Kidney epithelial cell (primary cell): ENCODE results near the gene FAM174C. TPM values are rescaled to one million over a fixed set of nuclear protein-coding genes. Genes with fewer than 3 reads are reported as not detected.
A peak's percentile ranks its signal among the peaks of the same experiment; 100 is the strongest.

ENCODE experiments used
- DNase-seq: peaks from one replicate; pipeline ENCODE4 v3.0.0-alpha.2; 2010; ENCODE audit warnings: low read depth
- H3K27me3 ChIP-seq: 2 replicates; pipeline ENCODE4 v1.6.0; 2011; ENCODE audit warnings: low read length; ENCODE audit not compliant: control insufficient read depth, insufficient read depth
- H3K36me3 ChIP-seq: 2 replicates; pipeline ENCODE4 v1.5.1; 2011; ENCODE audit warnings: low read length; ENCODE audit not compliant: control insufficient read depth, insufficient read depth
- H3K4me3 ChIP-seq: 2 replicates; pipeline ENCODE4 v1.5.1; 2011; ENCODE audit warnings: low read depth, mild to moderate bottlenecking, control low read depth, low read length
- total RNA-seq: library from RNA; depleted of rRNA; stranded (reverse); fragments of >200 nt; gene quantifications from 2 replicates; pipeline ENCODE4 v1.2.3, GENCODE V29; 2015
- TF ChIP-seq, protein P1 (sequence below): IDR thresholded peaks from 2 replicates; pipeline ENCODE4 v1.5.1; 2011; ENCODE audit warnings: mild to moderate bottlenecking, moderate library complexity, low read length, control low read depth, inconsistent platforms; ENCODE audit not compliant: insufficient read depth, poor library complexity, severe bottlenecking

FAM174C gene
- total RNA-seq, 1 donor from 2014 or later = 75.0 TPM

DNA sequence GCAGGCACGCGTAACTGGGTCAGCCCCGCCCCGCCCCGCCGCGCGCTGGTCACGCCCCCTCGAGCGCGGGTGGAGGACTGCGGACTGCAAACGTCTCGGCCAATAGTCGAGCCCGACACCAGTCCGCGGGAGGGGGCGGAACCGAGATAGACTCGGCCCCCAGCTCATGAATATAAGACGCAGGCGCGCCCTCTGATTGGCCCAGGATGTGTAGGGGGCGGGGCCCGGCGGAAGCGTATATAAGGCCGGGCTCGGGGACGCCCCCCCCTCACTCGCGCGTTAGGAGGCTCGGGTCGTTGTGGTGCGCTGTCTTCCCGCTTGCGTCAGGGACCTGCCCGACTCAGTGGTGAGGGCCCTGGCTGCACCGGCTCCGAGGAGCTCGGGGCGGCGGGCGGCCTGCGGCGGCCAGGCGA, 6.3 kb upstream of the FAM174C start, which contains the start of gene CIRBP:
Gene CIRBP, plus strand, starts transcription at position 268 of the 413 bp plus-strand sequence. CDS start 1,602 bp downstream, outside the sequence.
- TF ChIP-seq, protein P1, sequence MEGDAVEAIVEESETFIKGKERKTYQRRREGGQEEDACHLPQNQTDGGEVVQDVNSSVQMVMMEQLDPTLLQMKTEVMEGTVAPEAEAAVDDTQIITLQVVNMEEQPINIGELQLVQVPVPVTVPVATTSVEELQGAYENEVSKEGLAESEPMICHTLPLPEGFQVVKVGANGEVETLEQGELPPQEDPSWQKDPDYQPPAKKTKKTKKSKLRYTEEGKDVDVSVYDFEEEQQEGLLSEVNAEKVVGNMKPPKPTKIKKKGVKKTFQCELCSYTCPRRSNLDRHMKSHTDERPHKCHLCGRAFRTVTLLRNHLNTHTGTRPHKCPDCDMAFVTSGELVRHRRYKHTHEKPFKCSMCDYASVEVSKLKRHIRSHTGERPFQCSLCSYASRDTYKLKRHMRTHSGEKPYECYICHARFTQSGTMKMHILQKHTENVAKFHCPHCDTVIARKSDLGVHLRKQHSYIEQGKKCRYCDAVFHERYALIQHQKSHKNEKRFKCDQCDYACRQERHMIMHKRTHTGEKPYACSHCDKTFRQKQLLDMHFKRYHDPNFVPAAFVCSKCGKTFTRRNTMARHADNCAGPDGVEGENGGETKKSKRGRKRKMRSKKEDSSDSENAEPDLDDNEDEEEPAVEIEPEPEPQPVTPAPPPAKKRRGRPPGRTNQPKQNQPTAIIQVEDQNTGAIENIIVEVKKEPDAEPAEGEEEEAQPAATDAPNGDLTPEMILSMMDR = no peak
- H3K27me3 ChIP-seq = no peaks in the 10 kb centered on the region
- peak within 1 kb of the TSS; percentile 51 for H3K4me3 ChIP-seq
- peaks cover 4% of the 10 kb centered on the region for H3K36me3 ChIP-seq
- peak; percentile 92 for DNase-seq

DNA sequence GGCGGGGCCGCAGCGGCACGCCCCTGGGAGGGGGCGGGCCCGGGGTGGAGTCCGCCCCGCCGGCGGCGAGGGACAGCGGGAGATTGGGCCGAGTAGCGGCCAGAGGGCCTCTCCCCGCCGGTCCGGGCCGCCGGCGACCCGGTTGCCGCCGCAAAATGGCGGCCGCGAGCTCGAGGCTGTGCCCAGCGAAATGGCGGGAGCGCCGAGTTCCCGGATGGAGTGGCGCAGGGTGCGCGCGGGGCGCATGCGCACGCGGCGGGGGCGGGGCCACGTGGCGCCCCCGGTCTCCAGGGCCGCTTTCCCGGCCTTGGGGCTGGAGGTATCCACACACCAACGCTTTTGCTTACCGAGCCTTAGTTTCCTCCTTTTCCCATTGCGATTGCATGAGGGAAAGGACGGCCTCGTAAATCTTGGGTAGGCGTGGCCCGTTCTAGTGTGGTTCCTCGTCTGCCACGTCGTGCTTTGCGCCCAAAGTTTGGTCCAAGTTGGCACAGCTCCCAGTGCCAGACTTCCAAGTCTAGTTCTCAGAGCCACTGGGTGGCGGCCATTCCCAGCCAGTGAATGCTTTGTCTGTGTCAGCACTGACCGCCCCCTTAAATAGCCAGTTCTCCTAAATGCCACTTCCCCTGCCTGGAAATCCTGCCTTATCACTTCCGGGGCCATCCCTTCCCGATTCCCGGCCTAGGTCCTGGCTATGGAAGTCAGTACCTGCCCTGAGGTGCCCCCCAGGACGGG, 5.7 kb upstream of the FAM174C start:
- TF ChIP-seq, protein P1 = peak; percentile 2
- peaks cover 7% of the 10 kb centered on the region for H3K36me3 ChIP-seq
- no peaks in the 10 kb centered on the region for H3K27me3 ChIP-seq
- peak overlapping the region; percentile 51 for H3K4me3 ChIP-seq
- no peak for DNase-seq

DNA sequence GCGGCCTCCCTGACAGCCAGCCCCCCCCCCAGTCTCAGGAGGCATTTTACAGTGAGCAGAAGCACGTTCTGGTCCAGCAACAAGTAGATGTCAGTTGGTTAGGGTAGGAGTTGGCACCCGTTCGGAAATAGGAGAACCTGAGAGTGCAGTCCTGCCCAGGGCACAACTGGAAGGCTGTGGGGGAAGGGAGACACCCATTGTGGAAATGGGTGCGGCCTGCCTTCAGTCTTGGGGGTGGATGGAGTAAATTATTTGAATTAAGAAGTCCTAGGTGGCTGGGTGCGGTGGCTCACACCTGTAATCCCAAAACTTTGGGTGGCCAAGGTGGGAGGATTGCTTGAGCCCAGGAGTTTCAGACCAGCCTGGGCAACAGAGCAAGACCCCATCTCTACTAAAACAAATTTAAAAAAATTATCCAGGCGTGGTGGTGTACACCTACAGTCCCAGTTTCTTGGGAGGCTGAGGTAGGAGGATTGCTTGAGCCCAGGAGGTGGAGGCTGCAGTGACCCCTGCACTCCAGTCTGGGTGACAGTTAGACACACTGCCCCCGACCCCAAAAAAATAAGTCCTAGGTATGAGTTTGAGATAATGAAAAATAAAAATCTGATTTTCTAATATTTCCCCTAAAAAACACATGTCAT, 5.0 kb upstream of the FAM174C start:
- Histone ChIP-seq H3K36me3 (peaks cover 7% of the 10 kb centered on the region), H3K4me3 (peak overlapping the region; percentile 51), H3K27me3 (no peaks in the 10 kb centered on the region)
- TF ChIP-seq, protein P1 = no peak
- DNase-seq = no peak

DNA sequence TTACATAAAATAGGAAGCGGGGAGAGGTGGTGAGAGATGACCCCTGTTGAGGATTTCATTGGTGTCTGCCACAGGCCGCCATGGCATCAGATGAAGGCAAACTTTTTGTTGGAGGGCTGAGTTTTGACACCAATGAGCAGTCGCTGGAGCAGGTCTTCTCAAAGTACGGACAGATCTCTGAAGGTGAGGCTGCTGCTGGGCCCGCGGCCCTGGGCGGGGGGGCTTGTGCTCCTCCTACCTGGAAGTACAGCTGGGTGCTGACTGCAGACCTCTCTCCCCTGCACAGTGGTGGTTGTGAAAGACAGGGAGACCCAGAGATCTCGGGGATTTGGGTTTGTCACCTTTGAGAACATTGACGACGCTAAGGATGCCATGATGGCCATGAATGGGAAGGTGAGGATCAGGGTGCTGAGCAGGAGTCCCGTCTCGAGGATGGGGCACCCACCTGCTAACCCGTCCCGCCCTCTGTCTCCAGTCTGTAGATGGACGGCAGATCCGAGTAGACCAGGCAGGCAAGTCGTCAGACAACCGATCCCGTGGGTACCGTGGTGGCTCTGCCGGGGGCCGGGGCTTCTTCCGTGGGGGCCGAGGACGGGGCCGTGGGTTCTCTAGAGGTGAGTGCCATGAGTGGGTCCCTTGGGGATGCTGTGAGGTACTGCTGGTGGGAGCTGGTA, 4.3 kb upstream of the FAM174C start:
- DNase-seq = no peak
- Histone ChIP-seq H3K4me3 (peak overlapping the region; percentile 2), H3K36me3 (peaks cover 7% of the 10 kb centered on the region), H3K27me3 (no peaks in the 10 kb centered on the region)
- TF ChIP-seq, protein P1 = no peak

DNA sequence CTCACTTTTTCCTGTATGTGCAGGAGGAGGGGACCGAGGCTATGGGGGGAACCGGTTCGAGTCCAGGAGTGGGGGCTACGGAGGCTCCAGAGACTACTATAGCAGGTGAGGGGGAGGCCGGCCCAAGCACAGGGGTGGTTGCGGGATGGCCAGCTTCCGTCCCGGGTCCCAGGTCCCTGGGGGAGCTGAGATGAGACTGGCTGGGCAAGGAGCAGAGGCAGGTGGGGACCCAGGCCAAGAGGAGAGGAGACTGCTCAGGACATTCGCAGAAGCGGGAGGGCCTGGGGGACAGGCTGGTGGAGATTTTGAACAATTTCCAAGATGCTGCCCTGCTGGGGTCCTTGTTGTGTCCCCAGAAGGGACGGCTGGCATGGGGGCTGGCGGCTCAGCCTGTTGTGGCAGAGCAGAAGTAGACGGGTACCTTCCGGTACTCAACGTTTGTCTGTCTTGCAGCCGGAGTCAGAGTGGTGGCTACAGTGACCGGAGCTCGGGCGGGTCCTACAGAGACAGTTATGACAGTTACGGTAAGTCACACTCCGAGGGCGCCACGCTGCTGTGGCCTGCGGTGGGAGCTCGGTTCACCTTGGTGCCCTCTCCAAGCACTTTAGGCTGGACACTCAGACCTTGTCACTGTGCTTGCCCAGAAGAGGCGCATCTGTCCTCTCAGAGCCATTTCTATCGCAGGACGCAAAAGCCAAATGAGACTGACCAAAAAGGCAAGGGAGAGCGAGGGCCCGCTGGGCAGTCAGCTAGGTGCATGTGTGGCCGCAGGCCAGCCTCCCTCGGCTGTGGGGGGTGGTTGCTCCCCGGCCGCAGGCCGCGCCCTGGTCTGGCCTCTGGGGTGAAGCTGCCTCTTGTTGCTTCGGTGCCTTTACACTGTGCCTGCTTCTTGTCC, 3.6 kb upstream of the FAM174C start:
- Histone ChIP-seq H3K4me3 (no peak overlapping the region), H3K36me3 (peaks cover 7% of the 10 kb centered on the region), H3K27me3 (no peaks in the 10 kb centered on the region)
- TF ChIP-seq, protein P1 = no peak
- no peak for DNase-seq
